Measurements from ENCODE around the gene ADIPOR1.
"Not testable (repeated sequence)": the region's sequence is repeated elsewhere in the genome, so short reads cannot be mapped to it uniquely, and the experiment has no call there.

Gene ADIPOR1

GRCh38 chr1:202991112-202991511, 33.0 kb upstream of the ADIPOR1 start:
- H3K4me2 ChIP-seq (ENCODE audit: low read length), result no peak overlapping the region
- H3K79me2 ChIP-seq (ENCODE audit: low read length), result no peaks in the 10 kb centered on the region
- H3K27ac ChIP-seq (ENCODE audit: low read length), result no peak overlapping the region
- H3K4me1 ChIP-seq (ENCODE audit: low read length), result peaks cover 4% of the 10 kb centered on the region
- no peak overlapping the region for H3K4me3 ChIP-seq (ENCODE audit: low read length)
- peaks cover 34% of the 10 kb centered on the region for H3K27me3 ChIP-seq (ENCODE audit: low read depth, low read length)
- no peak for TF ChIP-seq CTCF (IDR thresholded peaks at IDR 0.05; ENCODE audit: low read depth, low read length)
- no peak for TF ChIP-seq EZH2phosphoT487 (IDR thresholded peaks at IDR 0.05; ENCODE audit: low read depth)
- H2AFZ ChIP-seq (ENCODE audit: low read depth, low read length), result no peak overlapping the region
- no peaks in the 10 kb centered on the region for H3K36me3 ChIP-seq (replicated peaks; ENCODE audit: low read depth, low read length)
- no peaks in the 10 kb centered on the region for H3K9me3 ChIP-seq (ENCODE audit: insufficient read depth, low read length)
- no peaks in the 10 kb centered on the region for H4K20me1 ChIP-seq (ENCODE audit: insufficient read depth, low read length)
- no peak overlapping the region for H3K9ac ChIP-seq (ENCODE audit: low read length)

- no peak overlapping the region for H3K4me3 ChIP-seq (ENCODE audit: low read length)
- no peak overlapping the region for H3K4me2 ChIP-seq (ENCODE audit: low read length)
- H3K27me3 ChIP-seq (ENCODE audit: low read depth, low read length), result peaks cover 22% of the 10 kb centered on the region; the same call in 1 of the 2 replicates
- H2AFZ ChIP-seq (ENCODE audit: low read depth, low read length), result no peak overlapping the region
- no peaks in the 10 kb centered on the region for H4K20me1 ChIP-seq (ENCODE audit: insufficient read depth, low read length)
- no peaks in the 10 kb centered on the region for H3K9me3 ChIP-seq (ENCODE audit: insufficient read depth, low read length)
- H3K79me2 ChIP-seq (ENCODE audit: low read length), result no peaks in the 10 kb centered on the region
- peaks cover 4% of the 10 kb centered on the region for H3K4me1 ChIP-seq (ENCODE audit: low read length)
- no peaks in the 10 kb centered on the region for H3K36me3 ChIP-seq (replicated peaks; ENCODE audit: low read depth, low read length)
- no peak overlapping the region for H3K9ac ChIP-seq (ENCODE audit: low read length)
- no peak overlapping the region for H3K27ac ChIP-seq (ENCODE audit: low read length)
- TF ChIP-seq EZH2phosphoT487 (IDR thresholded peaks at IDR 0.05; ENCODE audit: low read depth), result no peak
- no peak for TF ChIP-seq CTCF (IDR thresholded peaks at IDR 0.05; ENCODE audit: low read depth, low read length)
These were observed 31.8 kb upstream of the ADIPOR1 start for GRCh38 chr1:202989879-202990278.

GRCh38 chr1:202987922-202988583, 29.9 kb upstream of the ADIPOR1 start:
- H3K4me1 ChIP-seq (ENCODE audit: low read length), result peaks cover 4% of the 10 kb centered on the region
- H3K4me3 ChIP-seq (ENCODE audit: low read length), result no peak overlapping the region
- no peak overlapping the region for H3K9ac ChIP-seq (ENCODE audit: low read length)
- TF ChIP-seq CTCF (IDR thresholded peaks at IDR 0.05; ENCODE audit: low read depth, low read length), result no peak
- TF ChIP-seq EZH2phosphoT487 (IDR thresholded peaks at IDR 0.05; ENCODE audit: low read depth), result no peak
- no peak overlapping the region for H3K4me2 ChIP-seq (ENCODE audit: low read length)
- H3K36me3 ChIP-seq (replicated peaks; ENCODE audit: low read depth, low read length), result no peaks in the 10 kb centered on the region
- no peaks in the 10 kb centered on the region for H3K9me3 ChIP-seq (ENCODE audit: insufficient read depth, low read length)
- no peak overlapping the region for H3K27ac ChIP-seq (ENCODE audit: low read length)
- H4K20me1 ChIP-seq (ENCODE audit: insufficient read depth, low read length), result no peaks in the 10 kb centered on the region
- no peaks in the 10 kb centered on the region for H3K79me2 ChIP-seq (ENCODE audit: low read length)
- no peak overlapping the region for H2AFZ ChIP-seq (ENCODE audit: low read depth, low read length)
- H3K27me3 ChIP-seq (ENCODE audit: low read depth, low read length), result peaks cover 22% of the 10 kb centered on the region; the same call in 1 of the 2 replicates

- Histone ChIP-seq H3K27me3 (ENCODE audit: low read depth, low read length) (peaks cover 22% of the 10 kb centered on the region; the same call in 1 of the 2 replicates), H2AFZ (ENCODE audit: low read depth, low read length) (no peak overlapping the region), H3K79me2 (ENCODE audit: low read length) (no peaks in the 10 kb centered on the region), H3K9me3 (ENCODE audit: insufficient read depth, low read length) (no peaks in the 10 kb centered on the region), H4K20me1 (ENCODE audit: insufficient read depth, low read length) (no peaks in the 10 kb centered on the region), H3K4me1 (ENCODE audit: low read length) (peaks cover 4% of the 10 kb centered on the region), H3K4me2 (ENCODE audit: low read length) (no peak overlapping the region), H3K9ac (ENCODE audit: low read length) (no peak overlapping the region), H3K36me3 (replicated peaks; ENCODE audit: low read depth, low read length) (no peaks in the 10 kb centered on the region), H3K4me3 (ENCODE audit: low read length) (no peak overlapping the region), H3K27ac (ENCODE audit: low read length) (no peak overlapping the region)
- TF ChIP-seq CTCF (IDR thresholded peaks at IDR 0.05; ENCODE audit: low read depth, low read length) (no peak), EZH2phosphoT487 (IDR thresholded peaks at IDR 0.05; ENCODE audit: low read depth) (no peak)
These were observed 29.1 kb upstream of the ADIPOR1 start for GRCh38 chr1:202987255-202987654.

GRCh38 chr1:202986120-202986519, 28.0 kb upstream of the ADIPOR1 start:
- H3K4me2 ChIP-seq (ENCODE audit: low read length); H3K4me3 ChIP-seq (ENCODE audit: low read length); H3K4me1 ChIP-seq (ENCODE audit: low read length); H2AFZ ChIP-seq (ENCODE audit: low read depth, low read length); H3K9me3 ChIP-seq (ENCODE audit: insufficient read depth, low read length); H4K20me1 ChIP-seq (ENCODE audit: insufficient read depth, low read length); H3K36me3 ChIP-seq (replicated peaks; ENCODE audit: low read depth, low read length); H3K79me2 ChIP-seq (ENCODE audit: low read length); H3K27ac ChIP-seq (ENCODE audit: low read length); H3K9ac ChIP-seq (ENCODE audit: low read length): not testable (repeated sequence)
- H3K27me3 ChIP-seq (ENCODE audit: low read depth, low read length), result peaks cover 11% of the 10 kb centered on the region; the same call in 1 of the 2 replicates
